Activated CD4-positive, alpha-beta T cell treated with anti-CD3 and anti-CD28 coated beads for 36 hours (primary cell): Measurements from ENCODE around the gene LMX1B. TPM values are rescaled to one million over a fixed set of nuclear protein-coding genes. Genes with fewer than 3 reads are reported as not detected.
"Not testable (repeated sequence)": the region's sequence is repeated elsewhere in the genome, so short reads cannot be mapped to it uniquely, and the experiment has no call there.

Source experiments
- ATAC-seq: fragments of 200-7000 bp; cut with Tn5 transposase; one replicate; pipeline ENCODE4 v1.10.0; 2021; ENCODE audit warnings: mild to moderate bottlenecking, moderate library complexity
- CTCF ChIA-PET: fragments of 350-600 bp; sonication (Branson Sonifier 250); formaldehyde crosslinking; loops from one replicate; lab custom pipeline; 2021; ENCODE audit warnings: antibody characterized with exemption; lab: Charles Lee
- POLR2A ChIA-PET: fragments of 350-600 bp; sonication (Branson Sonifier 250); formaldehyde crosslinking; loops from one replicate; lab custom pipeline; 2021; ENCODE audit warnings: antibody characterized with exemption, inconsistent platforms; lab: Charles Lee
- DNase-seq: peaks from one replicate; pipeline ENCODE4 v3.0.0-alpha.2; 2020
- H3K27ac Mint-ChIP-seq: one replicate; pipeline ENCODE4 v1.8.0; 2021; ENCODE audit warnings: mixed read lengths
- H3K27me3 Mint-ChIP-seq: one replicate; pipeline ENCODE4 v1.8.0; 2021; ENCODE audit warnings: mixed read lengths
- H3K36me3 Mint-ChIP-seq: one replicate; pipeline ENCODE4 v1.8.0; 2021; ENCODE audit warnings: low read depth, mixed read lengths
- H3K4me1 Mint-ChIP-seq: one replicate; pipeline ENCODE4 v1.8.0; 2021; ENCODE audit warnings: mixed read lengths
- H3K4me3 Mint-ChIP-seq: one replicate; pipeline ENCODE4 v1.8.0; 2021; ENCODE audit warnings: mild to moderate bottlenecking, moderate library complexity, mixed read lengths
- H3K9me3 Mint-ChIP-seq: one replicate; pipeline ENCODE4 v1.8.0; 2021; ENCODE audit warnings: low read depth, mixed read lengths
- intact Hi-C, 2 experiments: fragments of 100-400 bp; cut with DNase I in 1 of 2; cut with micrococcal nuclease in 1 of 2; formaldehyde crosslinking; loops; one replicate each; pipeline versions ENCODE4 v1.14.2 to v1.15.1; 2022 to 2024; cut with DNase I, micrococcal nuclease
- total RNA-seq, 2 experiments: library from RNA; stranded (reverse); gene quantifications; one replicate each; pipeline ENCODE4 v1.2.3, GENCODE V29; 2021

Gene LMX1B
- total RNA-seq, 2 experiments from 2014 or later: not detected

GRCh38 chr9:126702151-126703001 lies 88.6 kb downstream of the LMX1B start:
- peaks cover 24% of the 10 kb centered on the region for H3K27me3 Mint-ChIP-seq
- no peak overlapping the region for H3K27ac Mint-ChIP-seq
- intact Hi-C loops: no loop called here
- H3K9me3 Mint-ChIP-seq: no peaks in the 10 kb centered on the region
- peaks cover 19% of the 10 kb centered on the region for H3K4me1 Mint-ChIP-seq
- ChIA-PET POLR2A (no interaction called here), CTCF (interaction anchor here (0.5 to 11.4 kb wide), 26 partner anchors 8 to 554 kb away, joined by 3 to 288 read pairs (median 4); partner anchors contain the start of gene LMX1B)
- DNase-seq: peak; percentile 69
- ATAC-seq: peak; percentile 51
- no peaks in the 10 kb centered on the region for H3K36me3 Mint-ChIP-seq
- H3K4me3 Mint-ChIP-seq: no peak overlapping the region

- no peak for ATAC-seq
- CTCF ChIA-PET: interaction anchor here (0.5 to 11.4 kb wide), 28 partner anchors 9 to 555 kb away, joined by 3 to 288 read pairs (median 4); partner anchors contain the start of gene LMX1B
- H3K27ac Mint-ChIP-seq: no peak overlapping the region
- peaks cover 19% of the 10 kb centered on the region for H3K4me1 Mint-ChIP-seq
- no peaks in the 10 kb centered on the region for H3K36me3 Mint-ChIP-seq
- DNase-seq: no peak
- intact Hi-C loops: no loop called here
- peaks cover 24% of the 10 kb centered on the region for H3K27me3 Mint-ChIP-seq
- H3K4me3 Mint-ChIP-seq: no peak overlapping the region
- POLR2A ChIA-PET: no interaction called here
- no peaks in the 10 kb centered on the region for H3K9me3 Mint-ChIP-seq
These were observed 89.5 kb downstream of the LMX1B start for GRCh38 chr9:126703002-126703865.

GRCh38 chr9:126703866-126704156 lies 90.1 kb downstream of the LMX1B start:
- H3K27ac Mint-ChIP-seq: no peak overlapping the region
- H3K36me3 Mint-ChIP-seq: no peaks in the 10 kb centered on the region
- DNase-seq: no peak
- no peak overlapping the region for H3K4me3 Mint-ChIP-seq
- peaks cover 19% of the 10 kb centered on the region for H3K4me1 Mint-ChIP-seq
- no peak for ATAC-seq
- H3K9me3 Mint-ChIP-seq: no peaks in the 10 kb centered on the region
- H3K27me3 Mint-ChIP-seq: peaks cover 24% of the 10 kb centered on the region
- POLR2A ChIA-PET: no interaction called here
- intact Hi-C loops: no loop called here
- CTCF ChIA-PET: interaction anchor here (0.9 to 11.4 kb wide), 12 partner anchors 9 to 146 kb away, joined by 3 to 288 read pairs (median 6); no protein-coding TSS in a partner anchor

- intact Hi-C loops: no loop called here
- Mint-ChIP-seq H3K36me3 (no peaks in the 10 kb centered on the region), H3K27me3 (peaks cover 24% of the 10 kb centered on the region), H3K9me3 (no peaks in the 10 kb centered on the region), H3K27ac (no peak overlapping the region), H3K4me1 (peaks cover 19% of the 10 kb centered on the region), H3K4me3 (no peak overlapping the region)
- ChIA-PET POLR2A (no interaction called here), CTCF (interaction anchor here (0.5 to 11.4 kb wide), 18 partner anchors 10 to 198 kb away, joined by 3 to 288 read pairs (median 6); no protein-coding TSS in a partner anchor)
- DNase-seq: peak; percentile 74
- ATAC-seq: peak; percentile 45
These were observed 90.6 kb downstream of the LMX1B start for GRCh38 chr9:126704157-126704891.

GRCh38 chr9:126704892-126705766 lies 91.4 kb downstream of the LMX1B start:
- POLR2A ChIA-PET: interaction anchor here (0.6 to 0.7 kb wide), 3 partner anchors 8 to 75 kb away, joined by 3 to 5 read pairs (median 3); no protein-coding TSS in a partner anchor

GRCh38 chr9:126705767-126706697 lies 92.3 kb downstream of the LMX1B start:
- ChIA-PET CTCF (interaction anchor here (0.6 to 11.4 kb wide), 32 partner anchors 9 to 682 kb away, joined by 3 to 288 read pairs (median 6); no protein-coding TSS in a partner anchor), POLR2A (interaction anchor here (0.7 kb wide), 1 partner anchor 14 kb away, joined by 3 read pairs; no protein-coding TSS in a partner anchor)
- H3K9me3 Mint-ChIP-seq: no peaks in the 10 kb centered on the region
- intact Hi-C loops: loop anchor here (1.0 kb wide), 2 partner anchors 13 to 75 kb away; no protein-coding TSS in a partner anchor
- H3K4me3 Mint-ChIP-seq: peak overlapping the region; percentile 29
- H3K4me1 Mint-ChIP-seq: peaks cover 19% of the 10 kb centered on the region
- H3K27me3 Mint-ChIP-seq: peaks cover 21% of the 10 kb centered on the region
- H3K36me3 Mint-ChIP-seq: no peaks in the 10 kb centered on the region
- no peak overlapping the region for H3K27ac Mint-ChIP-seq
- DNase-seq: peak; percentile 89
- ATAC-seq: peak; percentile 75

More at GRCh38 chr9:126704892-126705766, 91.4 kb downstream of the LMX1B start:
- no peak overlapping the region for H3K27ac Mint-ChIP-seq
- ATAC-seq (peak; percentile 75), DNase-seq (peak; percentile 92)
- H3K4me3 Mint-ChIP-seq: peak overlapping the region; percentile 29
- peaks cover 24% of the 10 kb centered on the region for H3K27me3 Mint-ChIP-seq
- H3K9me3 Mint-ChIP-seq: no peaks in the 10 kb centered on the region
- intact Hi-C loops: loop anchor here (1.0 kb wide), 2 partner anchors 14 to 76 kb away; no protein-coding TSS in a partner anchor
- CTCF ChIA-PET: interaction anchor here (0.5 to 11.4 kb wide), 26 partner anchors 8 to 683 kb away, joined by 3 to 288 read pairs (median 6); no protein-coding TSS in a partner anchor
- H3K36me3 Mint-ChIP-seq: no peaks in the 10 kb centered on the region
- peaks cover 19% of the 10 kb centered on the region for H3K4me1 Mint-ChIP-seq

GRCh38 chr9:126706698-126707053 lies 92.9 kb downstream of the LMX1B start:
- ChIA-PET CTCF (interaction anchor here (0.7 to 11.4 kb wide), 22 partner anchors 12 to 273 kb away, joined by 3 to 288 read pairs (median 10); no protein-coding TSS in a partner anchor), POLR2A (no interaction called here)
- Mint-ChIP-seq H3K4me1 (peaks cover 19% of the 10 kb centered on the region), H3K4me3 (no peak overlapping the region), H3K27me3 (peaks cover 20% of the 10 kb centered on the region), H3K36me3 (no peaks in the 10 kb centered on the region), H3K27ac (no peak overlapping the region), H3K9me3 (no peaks in the 10 kb centered on the region)
- intact Hi-C loops: no loop called here
- no peak for ATAC-seq
- DNase-seq: no peak

- CTCF ChIA-PET: interaction anchor here (0.8 to 11.4 kb wide), 21 partner anchors 13 to 102 kb away, joined by 3 to 288 read pairs (median 11); no protein-coding TSS in a partner anchor
- intact Hi-C loops: no loop called here
- no peaks in the 10 kb centered on the region for H3K9me3 Mint-ChIP-seq
These were observed 93.4 kb downstream of the LMX1B start for GRCh38 chr9:126707083-126707482.

GRCh38 chr9:126707712-126708111 lies 94.0 kb downstream of the LMX1B start:
- H3K4me1 Mint-ChIP-seq: peaks cover 19% of the 10 kb centered on the region
- CTCF ChIA-PET: interaction anchor here (1.0 to 11.4 kb wide), 7 partner anchors 12 to 73 kb away, joined by 3 to 288 read pairs (median 11); no protein-coding TSS in a partner anchor
- intact Hi-C loops, ATAC-seq, H3K9me3 Mint-ChIP-seq, H3K27ac Mint-ChIP-seq, DNase-seq, POLR2A ChIA-PET, H3K36me3 Mint-ChIP-seq, H3K4me3 Mint-ChIP-seq: not testable (repeated sequence)
- H3K27me3 Mint-ChIP-seq: peaks cover 13% of the 10 kb centered on the region

More at GRCh38 chr9:126707083-126707482, 93.4 kb downstream of the LMX1B start:
- Mint-ChIP-seq H3K4me1 (peaks cover 19% of the 10 kb centered on the region), H3K27ac (no peak overlapping the region), H3K36me3 (no peaks in the 10 kb centered on the region), H3K4me3 (no peak overlapping the region), H3K27me3 (peaks cover 18% of the 10 kb centered on the region)
- POLR2A ChIA-PET: no interaction called here
- ATAC-seq: no peak
- no peak for DNase-seq
